Naive thymus-derived CD4-positive, alpha-beta T cell (primary cell): ENCODE results near the gene LPP. TPM values are rescaled to one million over a fixed set of nuclear protein-coding genes. Genes with fewer than 3 reads are reported as not detected.

Experiments used
- ATAC-seq: fragments of 150-1000 bp; cut with Tn5 transposase; 2 replicates; pipeline ENCODE4 v1.10.0; 2021; ENCODE audit warnings: mild to moderate bottlenecking, moderate library complexity
- CTCF ChIA-PET: fragments of 350-600 bp; sonication (Branson Sonifier 250); formaldehyde crosslinking; loops from one replicate; lab custom pipeline; 2021; ENCODE audit warnings: antibody characterized with exemption; lab: Charles Lee
- POLR2A ChIA-PET: fragments of 350-600 bp; sonication (Branson Sonifier 250); formaldehyde crosslinking; loops from one replicate; lab custom pipeline; 2021; ENCODE audit warnings: antibody characterized with exemption, inconsistent platforms; lab: Charles Lee
- DNase-seq, 9 donors: peaks; one replicate each; pipeline versions ENCODE4 v3.0.0 to v3.0.0-alpha.2; 2020 to 2022; ENCODE audit warnings: mixed read lengths in 1 of 9
- H3K27ac ChIP-seq: one replicate; pipeline ENCODE4 v1.7.0; 2013; ENCODE audit warnings: mild to moderate bottlenecking, low read depth, low read length, moderate library complexity
- H3K27me3 ChIP-seq, 2 donors: one replicate each; pipeline ENCODE4 v1.7.0; 2013; ENCODE audit warnings: low read length in 2 of 2, mild to moderate bottlenecking in 2 of 2, moderate library complexity in 2 of 2; ENCODE audit not compliant: control insufficient read depth in 2 of 2, insufficient read depth in 2 of 2
- H3K36me3 ChIP-seq, 3 experiments: 1 replicate in 2 of 3; 2 replicates in 1 of 3; pipeline ENCODE4 v1.7.0; 2013; ENCODE audit warnings: low read length in 3 of 3, mild to moderate bottlenecking in 3 of 3, moderate library complexity in 1 of 3; ENCODE audit not compliant: insufficient read depth in 3 of 3, control insufficient read depth in 2 of 3
- H3K4me1 ChIP-seq, 2 donors: one replicate each; pipeline ENCODE4 v1.7.0; 2013; ENCODE audit warnings: low read length in 2 of 2, mild to moderate bottlenecking in 2 of 2, moderate library complexity in 1 of 2; ENCODE audit not compliant: control insufficient read depth in 2 of 2, insufficient read depth in 2 of 2
- H3K4me3 ChIP-seq: 2 replicates; pipeline ENCODE4 v1.7.0; 2013; ENCODE audit warnings: mild to moderate bottlenecking, low read length
- H3K9me3 ChIP-seq, 3 experiments: 1 replicate in 2 of 3; 2 replicates in 1 of 3; pipeline ENCODE4 v1.7.0; 2013; ENCODE audit warnings: low read length in 3 of 3; ENCODE audit not compliant: control insufficient read depth in 2 of 3
- H3K27ac Mint-ChIP-seq, 9 donors: one replicate each; pipeline ENCODE4 v1.8.0; 2020 to 2022; ENCODE audit warnings: mixed read lengths in 9 of 9, mild to moderate bottlenecking in 8 of 9, moderate library complexity in 5 of 9, inconsistent platforms in 2 of 9
- H3K27me3 Mint-ChIP-seq, 5 donors: one replicate each; pipeline ENCODE4 v1.8.0; 2021 to 2022; ENCODE audit warnings: mixed read lengths in 5 of 5, mild to moderate bottlenecking in 1 of 5
- H3K36me3 Mint-ChIP-seq, 5 donors: one replicate each; pipeline ENCODE4 v1.8.0; 2020 to 2022; ENCODE audit warnings: mixed read lengths in 5 of 5, mild to moderate bottlenecking in 3 of 5, inconsistent platforms in 1 of 5
- H3K4me1 Mint-ChIP-seq, 7 donors: one replicate each; pipeline ENCODE4 v1.8.0; 2020 to 2022; ENCODE audit warnings: mixed read lengths in 7 of 7, mild to moderate bottlenecking in 3 of 7, inconsistent platforms in 1 of 7
- H3K4me3 Mint-ChIP-seq, 10 donors: one replicate each; pipeline ENCODE4 v1.8.0; 2020 to 2022; ENCODE audit warnings: mild to moderate bottlenecking in 10 of 10, mixed read lengths in 10 of 10, moderate library complexity in 6 of 10, inconsistent platforms in 2 of 10
- H3K9me3 Mint-ChIP-seq, 11 donors: one replicate each; pipeline ENCODE4 v1.8.0; 2020 to 2022; ENCODE audit warnings: mixed read lengths in 11 of 11, mild to moderate bottlenecking in 4 of 11, inconsistent platforms in 1 of 11, moderate library complexity in 1 of 11
- intact Hi-C, 2 donors: fragments of 100-400 bp; cut with micrococcal nuclease; formaldehyde crosslinking; loops; one replicate each; pipeline ENCODE4 v1.15.1; 2023
- polyA plus RNA-seq, 2 donors: library from polyadenylated mRNA; unstranded; fragments of 300-500 nt; fragmentation: Illumina TruSeq; gene quantifications; one replicate each; pipeline ENCODE4 v1.2.3, GENCODE V29; 2021
- total RNA-seq, 6 experiments: library from RNA in 5 of 6; stranded (reverse) in 5 of 6; gene quantifications; 1 replicate in 5 of 6; 2 replicates in 1 of 6; pipeline ENCODE4 v1.2.3 and lab custom pipeline; 2021 to 2026

Gene LPP
- total and polyA plus RNA-seq, 7 experiments from 2014 or later, result 10.3 to 95.2 (median 19.5) TPM

DNA sequence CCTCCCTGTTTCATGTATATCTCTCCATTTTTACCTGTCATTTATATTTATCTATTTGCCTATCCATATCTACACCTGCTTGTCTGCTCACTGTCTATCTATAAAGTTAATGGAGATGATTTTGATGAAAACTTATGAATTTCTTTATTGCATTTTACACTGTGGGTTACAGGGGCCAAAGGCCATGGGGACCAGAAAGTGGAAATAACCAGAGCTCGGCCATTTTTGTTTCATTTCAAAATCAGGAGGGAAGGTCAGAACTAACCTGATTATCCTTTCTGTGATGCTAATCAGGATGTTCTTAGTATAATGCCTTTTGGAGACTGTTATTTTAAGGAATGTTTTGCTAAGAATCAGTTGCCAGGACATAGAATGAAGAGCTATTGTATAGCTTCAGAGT, 147.2 kb downstream of the LPP start:
- Histone ChIP-seq H3K4me3 (no peak overlapping the region), H3K4me1 (peaks cover 0 to 6% of the 10 kb centered on the region in 2 donors), H3K36me3 (no peaks in the 10 kb centered on the region), H3K27me3 (no peaks in the 10 kb centered on the region), H3K27ac (no peak overlapping the region), H3K9me3 (no peaks in the 10 kb centered on the region)
- intact Hi-C loops, result no loop called here
- H3K27me3 Mint-ChIP-seq, result peaks cover 0 to 6% (median 0%) of the 10 kb centered on the region in 5 donors
- H3K4me3 Mint-ChIP-seq, result no peak overlapping the region
- ChIA-PET CTCF (no interaction called here), POLR2A (no interaction called here)
- H3K36me3 Mint-ChIP-seq, result peaks cover 0 to 43% (median 8%) of the 10 kb centered on the region in 5 donors
- no peaks in the 10 kb centered on the region for H3K9me3 Mint-ChIP-seq
- ATAC-seq (no peak), DNase-seq (no peak)
- H3K4me1 Mint-ChIP-seq, result peaks cover 0 to 58% (median 23%) of the 10 kb centered on the region in 7 donors
- H3K27ac Mint-ChIP-seq, result no peak overlapping the region

DNA sequence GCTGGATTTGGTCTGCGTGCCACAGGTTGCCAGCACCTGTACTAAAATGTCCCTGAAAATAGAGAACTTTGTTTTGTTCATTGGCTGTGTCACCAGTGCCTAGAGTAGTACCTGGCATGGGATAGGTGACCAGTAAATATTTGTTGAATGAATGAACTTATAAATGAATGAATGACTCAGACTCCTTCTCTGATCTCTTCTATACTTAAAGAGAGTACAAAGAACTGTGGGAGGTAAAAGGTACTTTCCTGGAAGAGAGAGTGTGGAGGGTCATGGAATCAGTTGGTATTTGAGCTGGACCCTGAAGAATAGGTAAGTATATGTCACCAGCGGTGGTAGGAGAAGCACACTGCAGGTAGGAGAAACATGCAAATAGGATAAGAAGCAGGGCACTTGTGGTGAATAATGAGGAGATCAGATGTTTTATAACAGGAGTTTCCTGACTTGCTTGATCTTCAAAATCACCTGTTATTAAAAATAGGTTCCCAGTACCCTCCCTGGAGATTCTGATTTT, 149.4 kb downstream of the LPP start:
- peaks cover 0 to 45% (median 11%) of the 10 kb centered on the region in 5 donors for H3K36me3 Mint-ChIP-seq
- POLR2A ChIA-PET, result no interaction called here
- H3K9me3 Mint-ChIP-seq, result no peaks in the 10 kb centered on the region
- no peak overlapping the region for H3K27ac ChIP-seq
- peaks cover 0 to 41% (median 12%) of the 10 kb centered on the region in 7 donors for H3K4me1 Mint-ChIP-seq
- intact Hi-C loops, result no loop called here
- DNase-seq (no peak), ATAC-seq (no peak)
- no peak overlapping the region for H3K4me3 Mint-ChIP-seq
- peaks cover 0 to 6% of the 10 kb centered on the region in 2 donors for H3K4me1 ChIP-seq
- no peak overlapping the region for H3K27ac Mint-ChIP-seq
- no peaks in the 10 kb centered on the region for H3K27me3 ChIP-seq
- H3K27me3 Mint-ChIP-seq, result peaks cover 0 to 6% (median 0%) of the 10 kb centered on the region in 5 donors
- H3K36me3 ChIP-seq, result no peaks in the 10 kb centered on the region
- CTCF ChIA-PET, result no interaction called here
- no peaks in the 10 kb centered on the region for H3K9me3 ChIP-seq
- H3K4me3 ChIP-seq, result no peak overlapping the region

DNA sequence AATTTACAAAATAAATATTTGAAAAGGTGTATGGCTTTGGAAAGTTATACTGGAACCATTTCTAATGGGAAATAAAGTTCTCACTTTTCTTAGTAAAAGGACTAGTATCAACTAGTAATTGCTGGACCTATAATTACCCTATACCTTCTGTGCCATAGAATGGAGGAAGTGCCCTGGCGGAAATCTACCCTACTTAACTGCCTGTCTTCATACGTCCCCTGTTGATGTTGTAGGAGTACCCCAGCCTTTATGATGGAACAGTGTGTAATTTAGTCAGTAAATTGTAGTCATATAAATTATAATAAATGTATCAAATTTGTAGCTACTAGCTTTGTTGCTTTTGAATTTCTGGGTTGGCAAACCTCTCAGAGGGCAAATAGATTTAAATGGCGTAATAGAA, 149.9 kb downstream of the LPP start:
- DNase-seq (no peak), ATAC-seq (no peak)
- no peak overlapping the region for H3K27ac ChIP-seq
- no peak overlapping the region for H3K4me3 ChIP-seq
- no peaks in the 10 kb centered on the region for H3K27me3 ChIP-seq
- Mint-ChIP-seq H3K36me3 (peaks cover 0 to 46% (median 11%) of the 10 kb centered on the region in 5 donors), H3K4me1 (peaks cover 0 to 41% (median 10%) of the 10 kb centered on the region in 7 donors), H3K9me3 (no peaks in the 10 kb centered on the region), H3K4me3 (no peak overlapping the region), H3K27ac (no peak overlapping the region), H3K27me3 (peaks cover 0 to 9% (median 0%) of the 10 kb centered on the region in 5 donors)
- H3K36me3 ChIP-seq, result no peaks in the 10 kb centered on the region
- H3K4me1 ChIP-seq, result peaks cover 0 to 1% of the 10 kb centered on the region in 2 donors
- no peaks in the 10 kb centered on the region for H3K9me3 ChIP-seq
- intact Hi-C loops, result no loop called here
- CTCF ChIA-PET, result no interaction called here
- POLR2A ChIA-PET, result no interaction called here

GRCh38 chr3:188304501-188304900, 150.5 kb downstream of the LPP start:
- H3K36me3 Mint-ChIP-seq, result peaks cover 0 to 42% (median 13%) of the 10 kb centered on the region in 5 donors
- peaks cover 3 to 41% (median 10%) of the 10 kb centered on the region in 7 donors for H3K4me1 Mint-ChIP-seq
- DNase-seq (no peak), ATAC-seq (no peak)
- Histone ChIP-seq H3K4me1 (no peaks in the 10 kb centered on the region), H3K9me3 (no peaks in the 10 kb centered on the region), H3K27ac (no peak overlapping the region), H3K27me3 (no peaks in the 10 kb centered on the region), H3K4me3 (no peak overlapping the region), H3K36me3 (no peaks in the 10 kb centered on the region)
- ChIA-PET CTCF (no interaction called here), POLR2A (no interaction called here)
- intact Hi-C loops, result no loop called here
- no peak overlapping the region for H3K4me3 Mint-ChIP-seq
- peaks cover 0 to 4% (median 0%) of the 10 kb centered on the region in 11 donors for H3K9me3 Mint-ChIP-seq
- H3K27me3 Mint-ChIP-seq, result peaks cover 0 to 11% (median 0%) of the 10 kb centered on the region in 5 donors
- no peak overlapping the region for H3K27ac Mint-ChIP-seq

DNA sequence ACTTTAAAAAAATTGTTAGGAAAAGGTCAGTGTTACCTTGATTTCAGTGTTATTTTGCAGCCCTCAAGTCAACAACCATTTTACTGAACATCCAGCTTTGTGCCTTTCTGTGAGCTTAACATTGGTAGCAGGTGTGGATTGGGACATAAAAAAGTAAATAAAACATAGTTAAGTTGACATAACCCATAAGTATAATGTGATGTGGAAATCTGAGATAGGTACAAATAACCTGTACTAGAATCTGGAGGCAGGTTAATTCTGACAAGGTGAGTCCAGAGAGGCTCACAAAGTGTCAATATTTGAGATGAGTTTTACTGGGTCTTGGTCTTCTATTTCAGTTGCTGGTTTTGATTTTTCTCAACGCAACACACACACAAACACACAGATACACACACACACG, 151.3 kb downstream of the LPP start:
- H3K4me1 ChIP-seq, result no peaks in the 10 kb centered on the region
- peaks cover 0 to 4% (median 0%) of the 10 kb centered on the region in 11 donors for H3K9me3 Mint-ChIP-seq
- H3K27ac Mint-ChIP-seq, result no peak overlapping the region
- no peaks in the 10 kb centered on the region for H3K27me3 ChIP-seq
- no peak overlapping the region for H3K4me3 Mint-ChIP-seq
- H3K4me3 ChIP-seq, result no peak overlapping the region
- ChIA-PET POLR2A (no interaction called here), CTCF (no interaction called here)
- H3K4me1 Mint-ChIP-seq, result peaks cover 10 to 45% (median 13%) of the 10 kb centered on the region in 7 donors
- H3K36me3 Mint-ChIP-seq, result peaks cover 0 to 41% (median 19%) of the 10 kb centered on the region in 5 donors
- H3K9me3 ChIP-seq, result no peaks in the 10 kb centered on the region
- H3K27me3 Mint-ChIP-seq, result peaks cover 0 to 13% (median 0%) of the 10 kb centered on the region in 5 donors
- DNase-seq (no peak), ATAC-seq (no peak)
- no peaks in the 10 kb centered on the region for H3K36me3 ChIP-seq
- intact Hi-C loops, result no loop called here
- no peak overlapping the region for H3K27ac ChIP-seq

DNA sequence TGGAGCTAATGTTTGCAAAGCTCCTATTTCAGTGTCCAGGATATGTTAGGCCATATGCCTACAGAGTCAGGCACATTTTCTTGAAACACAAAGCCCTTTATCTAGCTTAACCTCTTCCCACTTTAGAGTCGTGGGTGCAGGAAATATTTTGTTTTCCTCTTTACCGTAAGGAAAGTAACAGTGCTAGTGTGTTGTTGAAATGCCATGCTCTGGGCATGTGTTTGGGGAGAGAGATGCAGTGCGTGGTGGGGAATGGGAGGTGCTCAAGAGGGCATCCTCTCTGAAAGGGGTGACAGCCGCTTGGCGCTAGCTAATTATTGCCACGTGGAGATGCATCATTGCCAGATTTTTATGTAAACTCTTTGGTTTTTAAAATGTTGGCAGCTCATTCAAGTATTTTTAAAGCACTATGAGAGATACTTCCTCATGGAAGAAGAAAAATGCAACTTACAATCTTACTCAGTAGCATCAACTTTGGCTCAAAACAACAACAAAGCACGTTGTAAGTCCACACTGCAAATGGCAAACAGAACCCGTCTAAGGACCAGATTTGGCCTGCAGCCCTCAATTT, 152.6 kb downstream of the LPP start:
- Histone ChIP-seq H3K9me3 (no peaks in the 10 kb centered on the region), H3K27me3 (no peaks in the 10 kb centered on the region), H3K27ac (no peak overlapping the region), H3K36me3 (no peaks in the 10 kb centered on the region), H3K4me1 (no peaks in the 10 kb centered on the region), H3K4me3 (no peak overlapping the region)
- Mint-ChIP-seq H3K27me3 (peaks cover 0 to 17% (median 0%) of the 10 kb centered on the region in 5 donors), H3K4me3 (no peak overlapping the region), H3K27ac (no peak overlapping the region), H3K9me3 (peaks cover 0 to 4% (median 0%) of the 10 kb centered on the region in 11 donors), H3K36me3 (peaks cover 4 to 44% (median 22%) of the 10 kb centered on the region in 5 donors), H3K4me1 (peaks cover 9 to 42% (median 14%) of the 10 kb centered on the region in 7 donors)
- ChIA-PET CTCF (no interaction called here), POLR2A (no interaction called here)
- DNase-seq, result no peak
- no peak for ATAC-seq
- intact Hi-C loops, result no loop called here
